Activated T-cell treated with anti-CD3 and anti-CD28 coated beads, Interleukin-2, amount 50 U/mL, for 72 hours (primary cell): ENCODE data around the gene S100A2. TPM values are rescaled to one million over a fixed set of nuclear protein-coding genes. Genes with fewer than 3 reads are reported as not detected.
"Not testable (repeated sequence)": the region's sequence is repeated elsewhere in the genome, so short reads cannot be mapped to it uniquely, and the experiment has no call there.

ENCODE experiments used
- ATAC-seq, 2 donors: fragments of 150-1000 bp; cut with Tn5 transposase; replicated peaks in 1 of 2; 2 replicates each; pipeline ENCODE4 v1.10.0; 2021; ENCODE audit warnings: moderate library complexity in 2 of 2, mild to moderate bottlenecking in 1 of 2
- DNase-seq, 2 donors: peaks; one replicate each; pipeline ENCODE4 v3.0.0; 2021 to 2022; ENCODE audit warnings: mixed read lengths in 1 of 2
- H3K27ac Mint-ChIP-seq: one replicate; pipeline ENCODE4 v1.8.0; 2022; ENCODE audit warnings: mild to moderate bottlenecking, moderate library complexity, mixed read lengths
- H3K27me3 Mint-ChIP-seq: one replicate; pipeline ENCODE4 v1.8.0; 2022; ENCODE audit warnings: low read depth, mixed read lengths
- H3K36me3 Mint-ChIP-seq, 2 donors: one replicate each; pipeline ENCODE4 v1.8.0; 2022; ENCODE audit warnings: mixed read lengths in 2 of 2, mild to moderate bottlenecking in 1 of 2; ENCODE audit not compliant: insufficient read depth in 2 of 2
- H3K4me1 Mint-ChIP-seq: one replicate; pipeline ENCODE4 v1.8.0; 2022; ENCODE audit warnings: low read depth, mixed read lengths
- H3K4me3 Mint-ChIP-seq, 2 donors: one replicate each; pipeline ENCODE4 v1.8.0; 2022; ENCODE audit warnings: mild to moderate bottlenecking in 2 of 2, mixed read lengths in 2 of 2, moderate library complexity in 2 of 2
- H3K9me3 Mint-ChIP-seq, 2 donors: one replicate each; pipeline ENCODE4 v1.8.0; 2022; ENCODE audit warnings: mixed read lengths in 2 of 2
- total RNA-seq, 2 donors: library from RNA; stranded (reverse); gene quantifications; one replicate each; pipeline ENCODE4 v1.2.3, GENCODE V29; 2022

The S100A2 gene
- total RNA-seq, 2 donors from 2014 or later: 1.7 to 5.0 TPM

DNA sequence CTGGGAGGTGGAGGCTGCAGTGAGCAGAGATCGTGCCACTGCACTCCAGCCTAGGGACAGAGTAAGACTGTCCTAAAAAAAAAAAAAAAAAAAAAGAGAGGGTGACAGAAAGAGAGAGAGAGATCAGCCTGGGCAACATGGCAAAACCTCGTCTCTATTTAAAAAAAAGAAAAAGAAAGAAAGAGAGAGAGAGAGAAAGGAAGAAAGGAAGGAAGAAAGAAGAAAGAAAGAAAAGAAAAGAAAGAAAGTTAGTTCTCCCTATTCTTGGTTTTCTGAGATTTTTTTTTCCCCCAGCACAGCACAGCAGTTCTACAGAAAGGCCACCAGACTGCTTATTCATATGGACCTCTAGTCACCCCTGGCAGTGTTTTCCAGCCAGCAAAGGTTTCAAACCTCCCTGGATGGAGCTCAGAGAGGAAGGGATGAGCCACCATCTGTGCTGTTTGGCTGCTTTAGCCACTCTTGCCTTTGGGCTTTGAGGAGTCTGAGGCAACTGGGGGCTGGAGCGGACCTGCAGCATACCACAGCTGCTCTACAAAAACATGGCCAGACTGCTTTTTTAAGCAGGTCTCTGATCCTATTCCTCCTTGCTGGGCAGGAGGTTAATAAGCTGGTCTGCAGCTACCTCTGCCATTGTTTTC, 40.4 kb downstream of the S100A2 start:
- H3K9me3 Mint-ChIP-seq: no peaks in the 10 kb centered on the region
- DNase-seq: no peak
- ATAC-seq: no peak
- H3K27me3 Mint-ChIP-seq: no peaks in the 10 kb centered on the region
- H3K27ac Mint-ChIP-seq: peak overlapping the region; percentile 68
- no peak overlapping the region for H3K4me3 Mint-ChIP-seq
- no peaks in the 10 kb centered on the region for H3K36me3 Mint-ChIP-seq
- H3K4me1 Mint-ChIP-seq: peaks cover 10% of the 10 kb centered on the region

DNA sequence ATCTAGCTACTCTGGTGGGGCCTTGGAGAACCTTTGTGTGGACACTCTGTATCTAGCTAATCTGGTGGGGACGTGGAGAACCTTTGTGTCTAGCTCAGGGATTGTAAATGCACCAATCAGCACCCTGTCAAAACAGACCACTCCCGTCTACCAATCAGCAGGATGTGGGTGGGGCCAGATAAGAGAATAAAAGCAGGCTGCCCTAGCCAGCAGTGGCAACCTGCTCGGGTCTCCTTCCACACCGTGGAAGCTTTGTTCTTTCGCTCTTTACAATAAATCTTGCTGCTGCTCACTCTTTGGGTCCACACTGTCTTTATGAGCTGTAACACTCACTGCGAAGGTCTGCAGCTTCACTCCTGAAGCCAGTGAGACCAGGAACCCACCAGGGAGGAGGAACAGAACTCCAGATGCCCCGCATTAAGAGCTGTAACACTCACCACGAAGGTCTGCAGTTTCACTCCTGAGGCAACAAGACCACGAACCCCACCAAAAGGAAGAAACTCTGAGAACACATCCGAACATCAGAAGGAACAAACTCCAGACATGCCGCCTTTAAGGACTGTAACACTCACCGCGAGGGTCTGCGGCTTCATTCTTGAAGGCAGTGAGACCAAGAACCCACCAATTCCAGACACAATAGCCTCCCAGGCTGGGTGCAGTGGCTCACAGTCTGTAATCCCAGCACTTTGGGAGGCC, 43.1 kb downstream of the S100A2 start:
- H3K36me3 Mint-ChIP-seq, H3K27me3 Mint-ChIP-seq, ATAC-seq, H3K27ac Mint-ChIP-seq, H3K9me3 Mint-ChIP-seq, DNase-seq: not testable (repeated sequence)
- H3K4me3 Mint-ChIP-seq: peak overlapping the region; percentile 6 to 51
- H3K4me1 Mint-ChIP-seq: peaks cover 15% of the 10 kb centered on the region

DNA sequence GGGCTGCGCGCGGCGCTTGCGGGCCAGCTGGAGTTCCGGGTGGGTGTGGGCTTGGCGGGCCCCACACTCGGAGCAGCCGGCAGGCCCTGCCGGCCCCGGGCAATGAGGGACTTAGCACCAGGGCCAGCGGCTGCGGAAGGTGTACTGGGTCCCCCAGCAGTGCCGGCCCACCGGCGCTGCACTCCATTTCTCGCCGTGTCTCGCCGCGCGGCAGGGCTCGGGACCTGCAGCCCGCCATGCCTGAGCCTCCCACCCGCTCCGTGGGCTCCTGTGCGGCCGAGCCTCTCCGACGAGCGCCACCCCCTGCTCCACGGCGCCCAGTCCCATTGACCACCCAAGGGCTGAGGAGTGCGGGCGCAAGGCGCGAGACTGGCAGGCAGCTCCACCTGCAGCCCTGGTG, 43.8 kb downstream of the S100A2 start:
- H3K9me3 Mint-ChIP-seq, H3K27ac Mint-ChIP-seq, H3K36me3 Mint-ChIP-seq, H3K27me3 Mint-ChIP-seq, DNase-seq, ATAC-seq, H3K4me3 Mint-ChIP-seq: not testable (repeated sequence)
- H3K4me1 Mint-ChIP-seq: peaks cover 11% of the 10 kb centered on the region

DNA sequence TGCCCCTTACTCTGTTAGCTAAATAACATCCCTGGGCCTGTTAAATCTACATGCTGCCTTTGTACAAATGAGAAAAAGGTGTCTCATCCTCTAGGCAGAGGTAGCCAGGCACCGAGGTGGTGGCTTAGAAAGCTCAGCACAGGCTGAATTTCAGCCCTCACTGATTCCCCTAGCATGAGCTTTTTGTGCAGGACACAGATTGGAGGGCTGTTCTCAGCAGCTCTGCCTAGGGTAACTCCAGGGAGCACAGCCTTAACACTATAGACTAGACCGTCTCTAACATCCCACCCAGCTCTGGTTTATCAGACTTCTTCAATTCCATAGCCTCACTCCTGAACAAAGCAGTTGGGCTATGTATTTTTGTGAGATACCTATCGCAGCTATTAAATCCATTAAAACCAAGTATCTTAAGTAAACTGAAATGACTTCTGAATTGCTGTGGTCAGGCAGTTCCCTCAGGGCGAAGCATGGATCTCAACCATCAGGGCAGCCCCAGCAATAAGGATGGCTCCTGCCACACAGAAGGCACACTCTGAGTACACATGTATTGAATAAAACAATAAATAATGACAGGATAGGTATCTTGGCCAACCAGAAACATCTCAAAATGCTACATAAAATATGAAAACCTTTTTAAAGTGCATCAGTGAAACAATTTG, 44.7 kb downstream of the S100A2 start:
- Mint-ChIP-seq H3K4me3 (no peak overlapping the region), H3K9me3 (no peaks in the 10 kb centered on the region), H3K27ac (no peak overlapping the region), H3K4me1 (peaks cover 16% of the 10 kb centered on the region), H3K27me3 (no peaks in the 10 kb centered on the region), H3K36me3 (no peaks in the 10 kb centered on the region)
- no peak for DNase-seq
- no peak for ATAC-seq

DNA sequence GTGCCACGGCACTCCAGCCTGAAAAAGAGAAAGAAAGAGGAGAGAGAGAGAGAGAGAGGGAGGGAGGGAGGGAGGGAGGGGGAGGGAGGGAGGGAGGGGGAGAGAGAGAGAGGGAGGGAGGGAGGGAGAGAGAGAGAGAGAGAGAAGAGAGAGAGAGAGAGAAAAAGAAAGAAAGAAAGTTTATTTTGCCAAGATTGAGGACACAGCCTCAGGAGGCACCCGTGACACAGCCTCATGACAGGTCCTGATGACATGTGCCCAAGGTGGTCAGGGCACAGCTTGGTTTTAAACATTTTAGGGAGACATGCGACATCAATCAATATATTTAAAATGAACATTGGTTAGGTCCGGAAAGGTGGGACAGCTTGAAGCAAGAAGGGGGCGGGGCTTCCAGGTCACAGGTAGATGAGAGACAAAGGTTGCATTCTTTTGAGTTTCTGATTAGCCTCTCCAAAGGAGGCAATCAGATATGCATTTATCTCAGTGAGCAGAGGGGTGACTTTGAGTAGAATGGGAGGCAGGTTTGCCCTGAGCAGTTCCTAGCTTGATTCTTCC, 45.4 kb downstream of the S100A2 start:
- DNase-seq, H3K27me3 Mint-ChIP-seq, ATAC-seq, H3K9me3 Mint-ChIP-seq, H3K4me3 Mint-ChIP-seq, H3K36me3 Mint-ChIP-seq: not testable (repeated sequence)
- Mint-ChIP-seq H3K27ac (peak overlapping the region; percentile 60), H3K4me1 (peaks cover 17% of the 10 kb centered on the region)

DNA sequence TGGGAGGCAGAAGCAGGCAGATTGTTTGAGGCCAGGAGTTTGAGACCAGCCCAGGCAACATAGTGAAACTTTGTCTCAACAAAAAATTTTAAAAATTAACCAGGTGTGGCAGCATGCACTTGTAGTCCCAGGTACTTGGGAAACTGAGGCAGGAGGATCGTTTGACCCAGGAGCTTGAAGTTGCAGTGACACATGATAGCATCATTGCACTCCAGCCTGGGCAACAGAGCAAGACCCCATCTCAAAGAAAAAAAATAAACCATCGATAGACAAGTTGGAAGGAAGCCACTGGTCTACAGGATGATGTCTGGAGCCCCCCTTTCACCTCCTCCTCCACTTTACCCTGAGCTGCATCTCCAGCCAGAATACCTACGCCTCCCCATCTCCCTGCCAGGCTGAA, 46.4 kb downstream of the S100A2 start:
- Mint-ChIP-seq H3K9me3 (no peaks in the 10 kb centered on the region), H3K27me3 (no peaks in the 10 kb centered on the region), H3K4me3 (no peak overlapping the region), H3K27ac (no peak overlapping the region), H3K4me1 (peaks cover 17% of the 10 kb centered on the region), H3K36me3 (no peaks in the 10 kb centered on the region)
- DNase-seq (no peak), ATAC-seq (no peak)

DNA sequence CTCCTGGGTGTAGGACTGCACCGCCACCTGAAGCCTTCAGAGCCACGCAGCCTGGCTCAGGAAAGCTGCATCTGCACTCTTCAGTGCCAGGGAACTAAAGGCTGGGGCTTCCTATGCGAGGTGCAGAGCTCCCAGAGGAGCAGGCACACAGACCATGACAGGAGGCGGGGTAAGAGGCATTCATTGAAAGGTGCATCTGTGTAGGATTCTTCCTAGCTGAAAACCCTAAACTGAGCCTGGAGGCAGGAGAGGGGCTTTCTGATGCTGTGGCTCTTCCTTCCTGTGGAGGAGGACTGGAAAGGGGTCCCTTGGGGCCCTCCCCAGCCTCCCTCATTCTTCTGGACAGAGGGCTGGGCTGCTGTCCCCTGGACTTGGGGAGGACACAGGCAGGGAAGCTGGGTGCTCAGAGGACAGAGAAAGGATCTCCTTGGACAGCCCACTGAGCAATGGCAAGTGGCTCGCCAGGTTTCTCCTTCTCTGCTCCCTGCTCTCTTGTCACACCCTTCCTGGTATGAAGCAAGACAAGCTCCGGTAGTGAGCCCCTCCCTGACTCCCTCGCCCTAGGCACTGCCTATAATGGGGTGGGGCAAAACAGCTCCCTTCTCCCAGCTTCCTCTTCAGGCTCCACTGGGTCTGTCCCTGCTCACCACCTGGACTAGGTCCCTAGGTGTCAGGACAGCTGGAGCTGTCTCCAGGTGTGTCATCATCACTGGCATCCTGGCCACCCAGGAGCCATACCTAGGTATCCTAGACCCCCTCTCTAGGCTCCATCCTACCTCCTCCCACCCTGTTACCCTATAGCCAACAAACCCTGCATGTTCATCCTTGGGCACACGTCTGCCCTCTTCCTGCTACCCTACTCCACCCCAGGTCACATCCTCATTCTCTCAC, 49.9 kb downstream of the S100A2 start:
- H3K4me1 Mint-ChIP-seq: peaks cover 21% of the 10 kb centered on the region
- H3K36me3 Mint-ChIP-seq: no peaks in the 10 kb centered on the region
- no peak for DNase-seq
- no peaks in the 10 kb centered on the region for H3K27me3 Mint-ChIP-seq
- peak overlapping the region; percentile 54 for H3K27ac Mint-ChIP-seq
- ATAC-seq: no peak
- H3K9me3 Mint-ChIP-seq: no peaks in the 10 kb centered on the region
- H3K4me3 Mint-ChIP-seq: no peak overlapping the region

DNA sequence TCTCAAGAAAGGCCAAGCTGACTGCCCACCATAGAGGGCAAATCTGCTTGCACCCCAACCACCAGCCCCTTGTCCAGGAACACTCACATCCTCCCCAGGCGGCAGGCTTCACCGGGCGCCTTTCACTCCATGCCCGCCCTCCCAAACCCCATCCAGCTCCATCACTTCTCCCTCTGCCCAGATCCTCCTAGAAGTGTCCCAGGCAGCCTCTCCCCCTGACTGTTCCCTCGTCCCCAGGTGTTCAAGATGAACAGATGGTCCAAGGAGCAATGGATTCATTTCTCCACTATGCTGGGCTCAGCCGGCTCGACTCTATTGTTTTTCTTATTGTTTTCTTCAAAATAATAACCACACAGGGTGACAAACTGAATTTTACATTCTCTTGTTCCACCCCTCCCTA, 52.0 kb downstream of the S100A2 start:
- Mint-ChIP-seq H3K4me3 (no peak overlapping the region), H3K36me3 (no peaks in the 10 kb centered on the region), H3K27ac (no peak overlapping the region), H3K9me3 (no peaks in the 10 kb centered on the region), H3K4me1 (peaks cover 23% of the 10 kb centered on the region), H3K27me3 (no peaks in the 10 kb centered on the region)
- DNase-seq (no peak), ATAC-seq (no peak)

DNA sequence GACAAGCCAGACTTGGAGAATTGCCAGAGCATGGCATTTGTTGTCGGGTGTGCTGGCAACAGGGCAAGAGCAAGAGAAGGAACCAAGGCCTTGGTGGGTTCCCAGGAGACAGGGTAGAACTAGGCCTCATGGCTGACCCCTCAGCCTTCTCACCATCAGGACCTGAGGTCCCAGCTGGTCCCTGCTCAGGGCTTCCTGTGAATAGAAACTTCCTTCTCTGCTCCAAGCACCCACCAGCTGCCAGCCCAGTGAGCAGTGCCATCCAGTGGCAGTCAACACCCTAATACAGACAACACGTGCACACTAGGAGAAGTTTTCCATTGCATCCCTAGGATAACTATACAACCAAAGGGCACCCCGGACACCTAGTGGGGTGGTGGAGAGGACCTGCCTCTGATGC, 52.6 kb downstream of the S100A2 start:
- peaks cover 18% of the 10 kb centered on the region for H3K4me1 Mint-ChIP-seq
- no peak for ATAC-seq
- no peak overlapping the region for H3K27ac Mint-ChIP-seq
- no peak for DNase-seq
- no peak overlapping the region for H3K4me3 Mint-ChIP-seq
- no peaks in the 10 kb centered on the region for H3K36me3 Mint-ChIP-seq
- no peaks in the 10 kb centered on the region for H3K9me3 Mint-ChIP-seq
- no peaks in the 10 kb centered on the region for H3K27me3 Mint-ChIP-seq

Other genes with a start within 250 kb of the S100A2 start
- under 1 TPM; 0.21 to 0.29 TPM for gene PGLYRP4, start 217.0 kb downstream of the S100A2 start, total RNA-seq
- not detected for gene S100A9, start 208.0 kb downstream of the S100A2 start, total RNA-seq
- gene S100A12, start 190.2 kb downstream of the S100A2 start, total RNA-seq: not detected
- not detected for gene S100A8, start 174.8 kb downstream of the S100A2 start, total RNA-seq
- not detected for gene S100A7A, start 149.3 kb downstream of the S100A2 start, total RNA-seq
- gene S100A7, start 105.2 kb downstream of the S100A2 start, total RNA-seq: not detected
- gene S100A6, start 29.9 kb downstream of the S100A2 start, total RNA-seq: 100 to 1,000 TPM; 219 to 358 TPM
- 1 to 10 TPM; 2.8 to 4.4 TPM for gene S100A5, start 24.9 kb downstream of the S100A2 start, total RNA-seq
- 100 to 1,000 TPM in 1 of 2 donors, 10 to 100 TPM in 1; 96.1 to 198 TPM for gene S100A4, start 20.0 kb downstream of the S100A2 start, total RNA-seq
- not detected for gene S100A3, start 16.6 kb downstream of the S100A2 start, total RNA-seq
- gene S100A16, start 47.3 kb upstream of the S100A2 start, total RNA-seq: not detected
- gene S100A14, start 50.5 kb upstream of the S100A2 start, total RNA-seq: 1 to 10 TPM in 1 of 2 donors, under 1 TPM in 1; 0.26 to 1.4 TPM
- gene S100A13, start 61.7 kb upstream of the S100A2 start, total RNA-seq: 10 to 100 TPM; 13.5 to 16.4 TPM
- gene S100A1, start 62.6 kb upstream of the S100A2 start, total RNA-seq: not detected
- 100 to 1,000 TPM in 1 of 2 donors, 10 to 100 TPM in 1; 95.8 to 107 TPM for gene CHTOP, start 68.2 kb upstream of the S100A2 start, total RNA-seq
- gene SNAPIN, start 92.9 kb upstream of the S100A2 start, total RNA-seq: 10 to 100 TPM; 31.1 to 31.8 TPM
- gene ILF2, start 105.1 kb upstream of the S100A2 start, total RNA-seq: 100 to 1,000 TPM; 245 to 312 TPM
- gene NPR1, start 112.8 kb upstream of the S100A2 start, total RNA-seq: under 1 TPM; 0.07 to 0.29 TPM
- gene INTS3, start 162.2 kb upstream of the S100A2 start, total RNA-seq: 10 to 100 TPM; 62.6 to 70.8 TPM
- 1 to 10 TPM; 5.6 to 8.3 TPM for gene SLC27A3, start 209.6 kb upstream of the S100A2 start, total RNA-seq